ENCODE data around the gene HIGD2B. TPM values are rescaled to one million over a fixed set of nuclear protein-coding genes. Genes with fewer than 3 reads are reported as not detected.
"Not testable (repeated sequence)": the region's sequence is repeated elsewhere in the genome, so short reads cannot be mapped to it uniquely, and the experiment has no call there.

HIGD2B gene
- 0.17 and 0.30 TPM in 2 replicates for total RNA-seq (2014; rRNA removed; shearing (Covaris generic))

GRCh38 chr15:72685925-72686794 lies at the start of gene HIGD2B, which contains the start of gene BBS4:
Gene HIGD2B, minus strand, starts transcription at chr15:72686182. Its CDS starts 9,808 bp downstream, at chr15:72676374.
Gene BBS4, plus strand, starts transcription at chr15:72686207. Its CDS starts 21 bp downstream, at chr15:72686228.
- H3K27me3 ChIP-seq (ENCODE audit: control insufficient read depth, insufficient read depth, low read length), result no peaks in the 10 kb centered on the region

GRCh38 chr15:72735111-72735510 lies 49.1 kb upstream of the HIGD2B start:
- H3K36me3 ChIP-seq (replicated peaks; ENCODE audit: control insufficient read depth, insufficient read depth, low read length), result peaks cover 10% of the 10 kb centered on the region

More at GRCh38 chr15:72685925-72686794, at the start of gene HIGD2B, which contains the start of gene BBS4:
- H3K4me3 ChIP-seq (ENCODE audit: insufficient read depth, low read depth, low read length), result peak within 1 kb of the TSS; percentile 56
- peak; percentile 87 for DNase-seq
- no peaks in the 10 kb centered on the region for H3K36me3 ChIP-seq (replicated peaks; ENCODE audit: control insufficient read depth, insufficient read depth, low read length)

GRCh38 chr15:72733941-72734738 lies 48.2 kb upstream of the HIGD2B start:
- no peak for DNase-seq
- Histone ChIP-seq H3K36me3 (replicated peaks; ENCODE audit: control insufficient read depth, insufficient read depth, low read length) (peaks cover 10% of the 10 kb centered on the region), H3K4me3 (ENCODE audit: insufficient read depth, low read depth, low read length) (no peak overlapping the region), H3K27me3 (ENCODE audit: control insufficient read depth, insufficient read depth, low read length) (no peaks in the 10 kb centered on the region)

More at GRCh38 chr15:72735111-72735510, 49.1 kb upstream of the HIGD2B start:
- Histone ChIP-seq H3K4me3 (ENCODE audit: insufficient read depth, low read depth, low read length) (no peak overlapping the region), H3K27me3 (ENCODE audit: control insufficient read depth, insufficient read depth, low read length) (no peaks in the 10 kb centered on the region)
- DNase-seq, result no peak

- no peak overlapping the region for H3K4me3 ChIP-seq (ENCODE audit: insufficient read depth, low read depth, low read length)
- DNase-seq, result no peak
- H3K36me3 ChIP-seq (replicated peaks; ENCODE audit: control insufficient read depth, insufficient read depth, low read length), result peaks cover 8% of the 10 kb centered on the region
- H3K27me3 ChIP-seq (ENCODE audit: control insufficient read depth, insufficient read depth, low read length), result no peaks in the 10 kb centered on the region
These were observed 46.5 kb upstream of the HIGD2B start for GRCh38 chr15:72732516-72732915.

GRCh38 chr15:72732086-72732485 lies 46.1 kb upstream of the HIGD2B start:
- Histone ChIP-seq H3K27me3 (ENCODE audit: control insufficient read depth, insufficient read depth, low read length) (no peaks in the 10 kb centered on the region), H3K4me3 (ENCODE audit: insufficient read depth, low read depth, low read length) (no peak overlapping the region), H3K36me3 (replicated peaks; ENCODE audit: control insufficient read depth, insufficient read depth, low read length) (peaks cover 8% of the 10 kb centered on the region)
- no peak for DNase-seq

GRCh38 chr15:72728821-72729220 lies 42.8 kb upstream of the HIGD2B start:
- no peak overlapping the region for H3K4me3 ChIP-seq (ENCODE audit: insufficient read depth, low read depth, low read length)
- H3K27me3 ChIP-seq (ENCODE audit: control insufficient read depth, insufficient read depth, low read length), result no peaks in the 10 kb centered on the region
- no peak for DNase-seq
- peaks cover 4% of the 10 kb centered on the region for H3K36me3 ChIP-seq (replicated peaks; ENCODE audit: control insufficient read depth, insufficient read depth, low read length)

- not testable (repeated sequence) for H3K36me3 ChIP-seq (replicated peaks; ENCODE audit: control insufficient read depth, insufficient read depth, low read length); H3K4me3 ChIP-seq (ENCODE audit: insufficient read depth, low read depth, low read length); DNase-seq; H3K27me3 ChIP-seq (ENCODE audit: control insufficient read depth, insufficient read depth, low read length)
These were observed 42.3 kb upstream of the HIGD2B start for GRCh38 chr15:72728249-72728648.

- peaks cover 4% of the 10 kb centered on the region for H3K36me3 ChIP-seq (replicated peaks; ENCODE audit: control insufficient read depth, insufficient read depth, low read length)
- DNase-seq, result no peak
- no peaks in the 10 kb centered on the region for H3K27me3 ChIP-seq (ENCODE audit: control insufficient read depth, insufficient read depth, low read length)
- H3K4me3 ChIP-seq (ENCODE audit: insufficient read depth, low read depth, low read length), result no peak overlapping the region
These were observed 41.2 kb upstream of the HIGD2B start for GRCh38 chr15:72727154-72727553.

GRCh38 chr15:72725851-72726250 lies 39.9 kb upstream of the HIGD2B start:
- DNase-seq; H3K36me3 ChIP-seq (replicated peaks; ENCODE audit: control insufficient read depth, insufficient read depth, low read length); H3K27me3 ChIP-seq (ENCODE audit: control insufficient read depth, insufficient read depth, low read length); H3K4me3 ChIP-seq (ENCODE audit: insufficient read depth, low read depth, low read length): not testable (repeated sequence)

- Histone ChIP-seq H3K36me3 (replicated peaks; ENCODE audit: control insufficient read depth, insufficient read depth, low read length) (0 out of 2 replicates have a peak, but pooled peaks cover 1% of the 10 kb centered on the region), H3K4me3 (ENCODE audit: insufficient read depth, low read depth, low read length) (no peak overlapping the region), H3K27me3 (ENCODE audit: control insufficient read depth, insufficient read depth, low read length) (no peaks in the 10 kb centered on the region)
- no peak for DNase-seq
These were observed 39.5 kb upstream of the HIGD2B start for GRCh38 chr15:72725446-72725845.

GRCh38 chr15:72724028-72724427 lies 38.0 kb upstream of the HIGD2B start:
- H3K27me3 ChIP-seq (ENCODE audit: control insufficient read depth, insufficient read depth, low read length), result no peaks in the 10 kb centered on the region

GRCh38 chr15:72722071-72722696 lies 36.2 kb upstream of the HIGD2B start:
- no peaks in the 10 kb centered on the region for H3K27me3 ChIP-seq (ENCODE audit: control insufficient read depth, insufficient read depth, low read length)
- peak; percentile 63 for DNase-seq
- H3K4me3 ChIP-seq (ENCODE audit: insufficient read depth, low read depth, low read length), result no peak overlapping the region
- H3K36me3 ChIP-seq (replicated peaks; ENCODE audit: control insufficient read depth, insufficient read depth, low read length), result 0 out of 2 replicates have a peak, but pooled peaks cover 1% of the 10 kb centered on the region

More at GRCh38 chr15:72724028-72724427, 38.0 kb upstream of the HIGD2B start:
- H3K4me3 ChIP-seq (ENCODE audit: insufficient read depth, low read depth, low read length), result no peak overlapping the region
- no peak for DNase-seq
- no peaks in the 10 kb centered on the region for H3K36me3 ChIP-seq (replicated peaks; ENCODE audit: control insufficient read depth, insufficient read depth, low read length)

- not testable (repeated sequence) for DNase-seq; H3K4me3 ChIP-seq (ENCODE audit: insufficient read depth, low read depth, low read length); H3K27me3 ChIP-seq (ENCODE audit: control insufficient read depth, insufficient read depth, low read length); H3K36me3 ChIP-seq (replicated peaks; ENCODE audit: control insufficient read depth, insufficient read depth, low read length)
These were observed 22.7 kb upstream of the HIGD2B start for GRCh38 chr15:72708551-72709303.

GRCh38 chr15:72706266-72706665 lies 20.3 kb upstream of the HIGD2B start:
- DNase-seq, result no peak
- Histone ChIP-seq H3K27me3 (ENCODE audit: control insufficient read depth, insufficient read depth, low read length) (no peaks in the 10 kb centered on the region), H3K4me3 (ENCODE audit: insufficient read depth, low read depth, low read length) (no peak overlapping the region), H3K36me3 (replicated peaks; ENCODE audit: control insufficient read depth, insufficient read depth, low read length) (no peaks in the 10 kb centered on the region)
